HG02938 (cell line): Measurements from ENCODE around the gene CCBE1.
"Not testable (repeated sequence)": the region's sequence is repeated elsewhere in the genome, so short reads cannot be mapped to it uniquely, and the experiment has no call there.

Experiments used
- ATAC-seq: cut with Tn5 transposase; IDR thresholded peaks from one replicate; pipeline ENCODE4 v1.9.1; 2021; ENCODE audit warnings: mild to moderate bottlenecking, moderate library complexity; ENCODE audit not compliant: unreplicated experiment

The CCBE1 gene

DNA sequence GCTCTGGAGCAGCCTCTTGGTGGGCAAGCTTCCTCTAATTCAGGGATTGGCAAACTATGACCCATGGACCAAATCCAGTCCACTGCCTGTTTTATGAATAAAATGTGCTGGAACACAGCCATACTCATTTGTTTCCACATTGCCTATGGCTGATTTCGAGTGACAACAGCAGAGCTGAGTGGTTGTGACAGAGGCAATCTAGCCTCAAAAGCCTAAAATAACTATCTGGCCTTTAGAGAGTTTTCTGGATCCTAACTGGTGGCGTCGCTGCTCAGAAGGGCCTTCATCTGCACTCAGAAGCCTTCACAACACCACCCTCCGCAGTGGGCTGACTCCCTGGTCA is 147.1 kb downstream of the CCBE1 start:
- no peak for ATAC-seq

DNA sequence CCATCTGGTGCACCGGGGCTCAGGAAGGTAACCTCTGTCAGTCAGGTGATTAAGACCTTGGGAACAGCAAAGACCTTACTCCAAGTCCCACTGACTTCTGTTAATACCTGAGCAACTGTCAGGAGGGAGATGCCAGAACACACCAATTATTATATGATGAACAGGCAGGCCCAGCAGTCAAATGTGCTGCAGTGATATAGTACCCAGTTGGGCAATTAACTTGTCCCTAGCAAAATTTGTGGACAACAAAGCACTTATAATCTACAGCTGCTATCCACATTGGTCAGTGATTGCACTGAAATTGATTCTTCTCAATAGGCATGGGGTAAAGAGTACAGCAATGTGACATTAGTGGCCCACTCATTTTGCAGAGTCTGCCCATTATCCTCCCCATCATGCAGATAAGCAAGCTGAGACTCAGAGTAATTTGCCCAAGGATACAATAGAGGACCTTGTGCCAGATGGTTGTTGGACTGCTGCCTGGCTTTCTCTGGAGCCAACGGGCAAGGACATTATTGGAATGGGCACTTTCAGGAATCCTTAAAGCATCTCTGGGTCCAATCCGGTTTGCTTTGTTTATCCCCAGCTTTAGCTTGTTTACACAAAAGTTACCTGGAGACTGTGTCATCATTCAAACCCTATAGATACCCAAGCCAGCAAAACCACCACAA is 147.6 kb downstream of the CCBE1 start:
- no peak for ATAC-seq

DNA sequence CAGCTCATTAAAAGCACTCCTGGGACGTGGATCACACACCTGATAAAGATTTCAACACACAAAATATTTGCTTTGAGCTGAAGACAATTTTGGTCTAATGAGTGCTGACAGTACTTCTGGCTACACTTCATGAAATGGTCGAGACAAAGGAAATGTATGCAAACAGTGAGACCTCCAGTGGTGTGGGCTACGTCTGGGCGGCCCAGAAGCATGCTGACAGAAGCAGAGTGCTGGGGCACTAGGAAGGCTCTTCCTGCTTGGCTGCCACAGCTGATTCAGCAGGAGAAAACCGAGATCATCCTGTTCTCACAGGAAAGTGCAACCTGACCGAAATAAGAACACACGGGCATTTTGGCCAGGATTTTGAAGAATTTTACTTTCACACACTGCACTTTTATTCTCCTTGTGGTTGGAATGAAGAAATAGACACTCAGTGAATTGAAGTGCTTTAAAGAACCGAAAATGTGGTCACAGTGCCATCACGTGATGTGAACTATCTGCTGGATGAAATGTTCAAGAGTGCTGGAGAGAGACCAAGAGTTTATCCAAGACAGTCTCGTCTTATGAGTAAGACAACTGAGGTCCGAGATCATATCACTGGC is 149.5 kb downstream of the CCBE1 start:
- no peak for ATAC-seq

DNA sequence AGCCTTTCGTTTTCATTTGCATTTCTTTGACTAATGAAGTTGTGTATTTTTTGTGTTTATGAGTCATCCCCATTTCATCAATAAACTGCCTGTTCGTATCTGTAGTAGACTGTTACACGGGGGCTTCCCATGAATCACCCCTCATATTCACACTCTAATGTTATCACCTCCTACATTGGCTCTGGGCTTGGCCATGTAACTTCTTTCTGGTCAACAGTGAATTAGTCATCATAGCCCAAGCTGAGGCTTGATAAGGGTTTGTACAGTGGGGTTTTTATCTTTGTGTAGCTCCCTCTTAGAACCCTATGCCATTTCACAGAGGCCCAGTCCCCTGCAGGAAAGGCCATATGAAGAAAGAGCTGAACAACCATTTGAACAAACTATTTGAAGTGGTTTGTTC is 151.0 kb downstream of the CCBE1 start:
- no peak for ATAC-seq

DNA sequence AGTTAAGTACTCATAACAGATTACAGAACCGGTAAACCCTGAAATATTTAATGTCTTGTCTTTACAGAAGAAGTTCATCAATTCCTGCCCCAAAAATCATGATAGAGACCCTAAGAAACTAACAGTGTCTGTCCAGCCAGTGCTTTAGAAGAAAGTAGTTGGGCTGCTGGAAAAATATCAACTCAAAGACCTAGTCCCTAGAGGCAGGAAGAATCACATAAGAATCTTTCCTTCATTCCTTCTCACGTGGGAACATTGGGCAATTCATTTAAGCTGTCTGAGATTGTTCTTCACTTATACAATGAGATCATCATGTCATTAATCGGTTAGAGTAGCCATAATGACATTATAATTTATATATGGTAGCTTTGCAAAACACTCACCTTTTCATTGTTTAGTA is 156.4 kb downstream of the CCBE1 start:
- ATAC-seq: no peak

DNA sequence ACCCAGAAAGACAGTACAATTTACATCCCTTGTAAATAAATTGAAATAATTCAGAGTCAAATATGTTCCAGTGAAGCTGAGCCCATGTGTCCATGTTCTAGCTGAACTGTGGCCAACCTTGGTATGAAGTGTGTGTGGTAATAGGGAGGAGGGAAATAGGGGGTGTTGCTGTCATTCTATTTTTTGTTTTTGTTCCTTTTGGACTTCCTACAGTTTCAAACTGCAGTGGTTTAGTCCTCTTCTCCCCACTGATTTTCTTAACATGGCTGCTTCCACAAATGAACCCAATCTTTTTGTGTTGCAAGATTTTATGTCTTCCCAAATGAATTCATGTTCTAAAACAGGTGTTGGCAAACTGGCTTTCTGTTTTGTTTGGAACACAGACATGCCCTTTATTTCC is 156.9 kb downstream of the CCBE1 start:
- ATAC-seq: no peak

DNA sequence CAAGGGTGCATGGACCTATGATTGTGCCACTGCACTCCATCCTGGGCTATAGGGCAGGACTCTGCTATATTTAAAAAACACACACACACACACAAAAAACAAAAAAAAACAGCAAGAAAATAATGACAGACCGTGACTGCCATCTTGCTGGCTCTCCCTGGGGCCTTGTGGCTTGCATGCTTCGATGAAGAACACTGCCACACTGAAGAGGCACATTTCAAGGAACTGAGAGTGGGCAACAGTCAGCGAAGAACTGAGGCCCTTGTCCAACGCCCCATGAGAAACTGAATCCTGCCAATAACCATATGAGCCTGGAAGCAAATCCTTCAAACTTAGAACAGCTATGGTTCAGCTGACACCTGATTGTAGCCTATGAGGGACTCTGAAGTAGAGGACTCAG is 158.1 kb downstream of the CCBE1 start:
- no peak for ATAC-seq

DNA sequence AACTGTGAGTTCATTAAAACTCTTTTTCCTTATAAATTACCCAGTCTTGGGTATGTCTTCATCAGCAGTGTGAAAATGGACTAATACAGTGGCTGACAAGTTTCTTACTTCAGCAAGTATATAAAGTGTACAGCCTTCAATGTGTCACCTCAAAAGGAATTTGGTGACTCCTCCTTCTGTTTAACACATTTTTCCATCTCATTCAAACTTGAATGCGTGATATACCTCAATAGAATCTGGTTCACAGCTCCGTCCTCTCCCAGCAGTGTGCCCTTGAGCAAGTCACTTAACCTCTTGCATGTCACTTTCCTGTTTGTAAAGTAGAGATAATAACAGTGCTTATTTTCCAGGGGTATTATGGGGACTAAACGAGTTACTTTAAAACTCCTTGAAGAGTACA is 159.6 kb downstream of the CCBE1 start:
- ATAC-seq: no peak

DNA sequence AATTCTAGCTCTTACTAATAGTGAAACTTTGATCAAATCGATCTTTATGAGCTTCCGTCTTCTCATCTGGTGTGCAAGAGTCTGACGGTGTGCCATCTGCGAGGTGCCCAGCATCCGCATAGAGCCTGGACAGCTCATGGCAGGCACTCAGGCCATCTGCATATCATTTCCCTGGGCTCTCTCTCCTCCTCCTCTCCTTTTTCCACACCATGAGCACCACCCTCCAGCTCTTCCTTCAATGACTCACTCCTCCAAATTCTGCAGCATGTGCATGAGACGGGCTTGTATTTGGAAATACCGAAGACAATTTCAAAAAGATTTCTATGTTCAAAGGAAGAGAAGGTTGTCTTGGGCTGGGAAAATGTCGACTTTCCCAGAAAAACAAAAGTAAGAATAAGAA is 161.1 kb downstream of the CCBE1 start:
- no peak for ATAC-seq

DNA sequence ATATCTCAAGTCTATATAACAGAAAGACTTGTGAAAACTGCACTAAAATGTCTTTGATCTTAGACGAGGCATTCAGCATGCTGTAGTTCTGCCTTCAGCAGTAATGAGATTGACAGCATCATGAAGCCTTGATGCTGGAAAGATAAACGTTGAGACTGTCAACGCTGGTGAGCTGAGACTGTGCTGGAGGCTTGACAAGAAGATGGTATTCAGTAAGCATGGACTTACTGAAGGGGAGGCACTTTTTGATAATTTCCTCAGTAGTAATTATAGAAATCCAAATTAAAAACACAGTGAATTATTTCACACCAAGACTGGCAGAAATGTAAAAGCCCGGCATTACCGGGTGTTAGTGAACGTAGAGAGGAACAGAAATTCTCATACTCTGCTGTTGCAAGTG is 162.2 kb downstream of the CCBE1 start:
- no peak for ATAC-seq

DNA sequence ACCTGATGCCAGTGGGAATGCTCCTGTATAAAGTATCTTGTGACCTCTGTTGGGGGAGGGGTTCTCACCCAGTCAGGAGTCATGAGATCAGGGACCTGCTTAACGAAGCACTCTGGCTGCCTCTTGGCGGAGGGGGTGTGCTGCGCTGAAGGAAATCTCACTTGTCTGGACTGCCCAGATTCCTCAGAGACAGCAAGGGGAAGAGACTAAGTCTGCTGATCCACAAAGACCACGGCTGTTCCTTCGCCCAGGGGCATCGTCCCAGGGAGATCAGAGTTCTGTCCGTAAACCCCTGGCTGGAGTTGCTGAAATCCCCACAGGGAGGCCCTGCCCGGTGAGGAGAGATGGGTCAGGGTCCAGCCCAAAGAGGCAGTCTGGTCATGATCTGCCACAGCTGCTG is 168.4 kb downstream of the CCBE1 start:
- no peak for ATAC-seq

DNA sequence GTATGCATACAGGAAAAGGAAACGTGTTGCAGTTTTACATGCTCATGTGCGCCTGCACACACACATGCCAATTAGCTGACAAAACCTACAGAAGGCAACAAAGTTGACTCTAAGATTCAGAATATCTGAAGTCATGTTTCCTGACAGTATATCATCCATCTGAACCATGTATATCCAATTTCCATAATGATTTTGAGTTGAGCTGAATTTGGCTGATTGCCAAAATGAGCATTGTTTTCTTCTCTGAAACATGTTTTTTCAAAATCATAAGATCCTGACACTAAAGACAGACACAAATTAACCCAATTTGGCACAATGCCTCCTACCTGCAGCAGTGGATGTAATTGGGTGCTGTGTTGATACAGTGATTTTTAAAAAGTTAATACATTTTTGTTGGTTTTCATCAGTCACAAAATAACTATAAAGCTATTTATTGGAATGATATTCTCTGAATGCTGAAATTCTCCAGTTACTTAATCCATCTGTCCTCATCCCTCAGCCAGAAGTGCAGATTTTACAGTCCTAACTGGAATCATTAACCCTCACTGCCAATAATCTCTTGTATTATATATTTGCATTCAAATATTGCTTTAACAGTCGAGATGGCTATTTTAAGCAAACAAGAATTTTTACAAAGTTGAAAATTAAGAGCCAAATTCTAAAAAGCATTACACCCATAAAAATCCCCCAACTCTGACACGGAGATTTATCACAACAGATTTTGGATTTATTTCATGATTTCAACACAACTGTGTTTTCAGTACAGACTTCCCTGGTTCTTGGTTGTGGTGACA is 176.5 kb downstream of the CCBE1 start:
- no peak for ATAC-seq

DNA sequence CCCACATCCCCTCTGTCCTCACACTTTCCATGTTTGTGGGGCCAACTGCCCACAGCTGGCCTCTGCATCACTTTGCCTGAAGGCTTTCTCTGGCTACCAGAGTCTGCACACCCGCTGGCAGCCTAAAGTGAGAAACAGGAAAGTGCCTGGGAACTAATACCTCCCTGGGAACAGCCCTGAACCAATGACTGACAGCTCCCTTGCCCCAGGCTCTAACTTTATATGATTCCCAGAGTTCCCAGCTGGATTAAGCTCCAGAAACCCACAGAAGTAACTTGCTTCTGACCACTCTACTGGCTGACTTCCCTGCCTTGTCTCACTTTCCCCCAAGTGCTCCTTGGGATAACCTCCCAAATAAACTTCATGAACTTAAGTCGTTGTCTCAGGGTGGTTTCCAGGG is 178.5 kb downstream of the CCBE1 start:
- no peak for ATAC-seq

DNA sequence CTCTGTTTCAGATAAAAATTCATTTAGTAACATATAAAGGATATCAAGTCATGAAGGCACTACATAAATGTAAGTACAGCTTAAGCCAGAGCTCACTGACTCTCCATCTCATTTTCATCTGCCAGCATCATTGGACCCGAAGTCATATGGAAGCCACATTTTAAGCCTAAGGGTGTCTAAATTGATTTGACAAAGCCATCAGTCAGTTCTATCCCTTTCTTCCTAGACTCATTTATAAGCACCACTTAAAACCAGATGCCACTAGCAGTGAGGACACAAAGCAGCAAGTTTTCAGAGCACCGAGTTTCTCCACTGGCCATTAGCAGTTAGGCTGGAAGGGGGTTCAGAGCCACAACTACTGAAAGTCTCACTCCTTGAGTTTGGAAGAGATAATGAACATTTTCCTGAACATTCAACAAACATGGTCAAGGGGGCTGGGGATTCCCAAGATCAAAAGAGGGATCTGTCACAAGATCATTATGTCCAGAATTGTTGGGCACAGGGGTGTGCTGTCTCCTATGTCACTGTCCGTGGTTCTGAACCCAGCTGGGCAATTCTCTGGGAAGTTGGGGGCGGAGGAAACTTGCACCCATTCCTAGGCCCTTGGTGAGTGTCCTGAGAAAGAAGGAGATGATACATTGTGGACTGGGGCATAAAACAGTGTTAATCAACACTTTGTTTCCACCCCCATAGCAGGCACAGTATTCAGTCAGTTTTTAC is 179.6 kb downstream of the CCBE1 start:
- no peak for ATAC-seq

DNA sequence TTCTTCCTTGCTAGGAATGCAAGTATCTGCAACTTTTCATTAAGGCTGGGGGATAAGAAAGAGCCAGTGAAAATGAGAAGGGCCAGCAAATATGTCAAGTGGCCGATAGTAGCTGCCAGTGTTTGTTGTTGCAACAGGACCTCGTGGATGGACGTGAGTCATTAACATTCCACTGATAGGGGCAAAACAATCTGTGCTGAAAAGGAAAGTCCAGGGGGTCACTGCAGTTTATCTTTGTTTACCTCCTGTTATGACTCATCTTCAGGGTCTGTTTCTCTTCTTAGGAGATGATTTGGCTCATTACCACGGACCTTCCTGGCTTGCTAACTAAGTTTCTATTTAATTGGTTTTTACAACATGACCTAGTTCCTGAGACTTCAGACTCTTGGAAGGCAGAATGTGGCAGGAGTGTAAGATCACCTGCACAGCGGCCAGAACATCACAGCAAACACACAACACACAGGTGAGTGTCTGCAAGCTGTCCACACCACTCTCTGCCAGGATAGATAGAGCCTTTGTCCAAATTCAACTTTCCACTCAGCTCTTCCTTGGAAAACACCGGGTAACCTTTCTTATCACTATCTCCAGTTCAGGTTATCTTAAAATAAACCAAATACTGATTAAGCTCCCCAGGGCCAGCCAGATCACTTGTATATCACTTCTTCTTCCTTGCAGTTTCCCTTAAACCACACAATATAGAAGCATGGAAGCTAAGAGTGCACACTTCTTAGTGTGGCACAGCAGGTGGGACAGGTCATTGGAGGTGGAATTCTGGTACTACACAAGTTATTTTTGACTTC is 180.7 kb downstream of the CCBE1 start:
- ATAC-seq: no peak

DNA sequence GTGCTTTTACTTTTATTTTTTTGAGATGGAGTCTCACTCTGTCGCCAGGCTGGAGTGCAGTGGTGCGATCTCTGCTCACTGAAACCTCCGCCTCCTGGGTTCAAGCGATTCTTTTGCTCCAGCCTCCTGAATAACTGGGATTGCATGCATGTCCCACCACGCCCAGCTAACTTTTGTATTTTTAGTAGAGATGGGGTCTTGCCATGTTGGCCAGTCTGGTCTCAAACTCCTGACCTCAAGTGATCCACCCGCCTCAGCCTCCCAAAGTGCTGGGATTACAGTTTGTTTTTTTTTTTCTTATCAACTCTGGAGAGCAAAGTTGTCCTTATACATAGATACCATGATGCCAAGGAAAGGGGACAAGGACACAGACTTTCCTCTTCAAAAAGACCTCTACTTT is 181.3 kb downstream of the CCBE1 start:
- ATAC-seq: not testable (repeated sequence)

DNA sequence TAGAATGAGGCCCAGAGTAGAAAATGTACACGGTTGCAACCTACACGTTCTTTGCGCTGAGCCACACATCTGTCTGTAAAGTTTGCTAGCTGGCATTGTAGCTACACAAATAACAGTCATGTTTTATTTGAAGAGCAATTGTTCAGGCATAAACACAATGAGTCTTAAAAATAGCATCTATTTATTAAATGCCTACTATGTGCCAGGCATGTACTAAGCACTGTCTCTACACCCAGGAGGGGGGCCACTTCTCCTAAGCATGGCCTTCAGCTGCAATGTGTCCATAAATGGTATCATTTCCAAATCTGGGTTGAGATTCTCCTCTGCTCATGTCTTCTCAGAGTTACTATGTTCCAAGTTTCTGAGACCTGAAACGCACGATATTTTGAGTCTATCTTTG is 182.1 kb downstream of the CCBE1 start:
- ATAC-seq: no peak

DNA sequence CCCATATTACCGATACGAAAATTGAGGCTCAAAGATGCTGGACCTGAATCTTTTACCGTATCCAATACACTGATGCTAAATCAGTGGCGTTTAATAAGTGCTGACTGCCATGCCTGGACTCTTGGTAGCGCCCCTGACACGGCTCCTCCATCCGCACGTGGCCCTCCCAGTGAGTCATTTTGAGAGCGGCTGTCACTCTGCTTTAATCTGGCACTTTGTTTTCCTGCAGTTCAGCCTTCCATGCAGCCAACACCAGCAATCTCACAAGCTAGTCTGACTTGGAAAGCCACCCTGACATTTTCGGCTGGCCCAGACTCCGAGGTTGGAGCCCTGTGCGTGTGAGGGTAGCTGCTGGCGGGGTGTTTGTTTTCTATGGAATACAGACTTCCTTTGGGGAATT is 183.0 kb downstream of the CCBE1 start:
- no peak for ATAC-seq

DNA sequence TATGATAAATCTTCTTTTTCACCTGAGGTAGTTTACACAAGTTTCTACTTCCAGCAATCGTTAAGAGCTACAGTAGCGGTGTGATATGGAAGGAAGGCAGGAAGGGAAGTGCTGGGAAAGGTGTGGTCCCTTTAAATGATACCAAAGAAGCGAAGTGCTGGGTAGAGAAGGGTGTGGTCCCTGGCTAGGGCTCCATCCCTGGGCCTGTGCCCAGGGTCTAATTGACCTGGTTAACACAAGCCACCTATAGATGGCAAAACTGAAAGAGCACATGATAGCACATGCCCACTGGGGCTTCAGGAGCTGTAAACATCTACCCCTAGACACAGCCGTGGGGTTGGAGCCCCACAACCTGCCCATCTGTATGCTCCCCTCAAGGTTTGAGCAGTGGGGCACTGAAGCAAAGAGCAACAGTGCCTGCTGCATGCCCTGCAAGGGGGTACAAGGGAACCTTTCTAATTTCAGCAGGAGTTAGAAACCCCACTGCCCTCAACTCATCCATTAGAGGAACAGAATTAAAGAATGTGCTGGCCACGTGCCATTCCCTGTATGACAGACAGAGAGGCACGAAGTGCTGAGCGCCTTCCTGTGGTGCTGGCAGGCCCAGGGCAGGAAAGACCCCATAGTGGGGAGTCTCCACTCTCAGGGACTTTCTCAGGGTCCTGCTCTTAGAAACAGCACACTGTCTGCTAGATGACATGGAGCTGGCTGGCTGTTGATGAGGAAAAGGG is 185.0 kb downstream of the CCBE1 start:
- ATAC-seq: no peak
